Kidney (tissue), 14 donors: ENCODE results near the gene SAMD4A. TPM values are rescaled to one million over a fixed set of nuclear protein-coding genes. Genes with fewer than 3 reads are reported as not detected.
A peak's percentile ranks its signal among the peaks of the same experiment; 100 is the strongest.

Experiments used
- DNase-seq, 5 donors: peaks; one replicate each; pipeline ENCODE4 v3.0.0-alpha.2; 2013 to 2020
- FAIRE-seq: peaks from 2 replicates; lab custom pipeline; 2012; peaks lifted over from hg19 to GRCh38; lab: Jason Lieb, UNC
- H3K27ac ChIP-seq, 2 donors: one replicate each; pipeline ENCODE4 v1.7.0; 2013; ENCODE audit warnings: low read depth in 2 of 2, low read length in 2 of 2, inconsistent platforms in 1 of 2
- H3K27me3 ChIP-seq: one replicate; pipeline ENCODE4 v1.7.1; 2013; ENCODE audit warnings: low read length, inconsistent platforms; ENCODE audit not compliant: control insufficient read depth, insufficient read depth
- H3K36me3 ChIP-seq, 3 donors: one replicate each; pipeline versions ENCODE4 v1.7.0 to v1.7.1; 2013; ENCODE audit warnings: low read length in 3 of 3, control low read depth in 1 of 3, inconsistent platforms in 1 of 3; ENCODE audit not compliant: insufficient read depth in 3 of 3, control insufficient read depth in 2 of 3
- H3K4me1 ChIP-seq, 3 donors: one replicate each; pipeline versions ENCODE4 v1.7.0 to v1.7.1; 2013; ENCODE audit warnings: low read length in 3 of 3, inconsistent platforms in 1 of 3, low read depth in 1 of 3; ENCODE audit not compliant: control insufficient read depth in 2 of 3, insufficient read depth in 2 of 3
- H3K4me3 ChIP-seq, 3 donors: one replicate each; pipeline versions ENCODE4 v1.7.0 to v1.8.1; 2013; ENCODE audit warnings: low read length in 3 of 3, control low read depth in 1 of 3, inconsistent platforms in 1 of 3
- H3K9ac ChIP-seq, 3 donors: one replicate each; pipeline versions ENCODE4 v1.7.0 to v1.7.1; 2013; ENCODE audit warnings: low read length in 3 of 3, control low read depth in 1 of 3, inconsistent platforms in 1 of 3
- H3K9me3 ChIP-seq, 3 donors: one replicate each; pipeline versions ENCODE4 v1.7.0 to v1.7.1; 2013; ENCODE audit warnings: low read length in 3 of 3, control low read depth in 1 of 3, inconsistent platforms in 1 of 3; ENCODE audit not compliant: control insufficient read depth in 2 of 3, insufficient read depth in 1 of 3
- intact Hi-C: fragments of 100-400 bp; cut with DNase I; formaldehyde crosslinking; loops from one replicate; pipeline ENCODE4 v1.11.1; 2022
- polyA plus RNA-seq: library from polyadenylated mRNA; stranded (reverse); fragments of 350-450 nt; fragmentation: Illumina TruSeq; extraction: RNeasy Lipid Tissue Mini Kit (QIAGEN cat#74804); gene quantifications from one replicate; pipeline ENCODE4 v1.2.3, GENCODE V29; 2014; ENCODE audit warnings: low read depth, low replicate concordance; ENCODE audit not compliant: insufficient read depth
- total RNA-seq: library from RNA; stranded (reverse); fragmentation: NEBNext Ultra II Directional; extraction: Animal tissue kit (Norgen Biotek cat#: 25700); gene quantifications from one replicate; pipeline ENCODE4 v1.2.1, GENCODE V29; 2021
- TF ChIP-seq, protein P1 (sequence below): IDR thresholded peaks from 3 replicates; pipeline ENCODE4 v1.5.1; 2012; ENCODE audit warnings: mild to moderate bottlenecking, moderate library complexity, borderline replicate concordance; ENCODE audit not compliant: insufficient read depth; ENCODE audit errors: extremely low read depth
- donor health status: control.
- donor health status: control.
- donor health status: control.
- donor health status: control.
- donor health status: control.
- donor health status: DM: yes; HTN: yes; CAD: no.
- donor health status: Normal renal cell carcinoma (clear cell type).

The SAMD4A gene
- total and polyA plus RNA-seq, 2 donors from 2014 or later, result 7.4 to 46.5 TPM

GRCh38 chr14:54805445-54806322 is 238.8 kb downstream of the SAMD4A start:
- H3K9ac ChIP-seq, result no peak overlapping the region
- no peak overlapping the region for H3K27ac ChIP-seq
- peak; percentile 84 to 90 (median 87) for DNase-seq
- H3K9me3 ChIP-seq, result no peaks in the 10 kb centered on the region
- H3K36me3 ChIP-seq, result no peaks in the 10 kb centered on the region
- TF ChIP-seq, protein P1, sequence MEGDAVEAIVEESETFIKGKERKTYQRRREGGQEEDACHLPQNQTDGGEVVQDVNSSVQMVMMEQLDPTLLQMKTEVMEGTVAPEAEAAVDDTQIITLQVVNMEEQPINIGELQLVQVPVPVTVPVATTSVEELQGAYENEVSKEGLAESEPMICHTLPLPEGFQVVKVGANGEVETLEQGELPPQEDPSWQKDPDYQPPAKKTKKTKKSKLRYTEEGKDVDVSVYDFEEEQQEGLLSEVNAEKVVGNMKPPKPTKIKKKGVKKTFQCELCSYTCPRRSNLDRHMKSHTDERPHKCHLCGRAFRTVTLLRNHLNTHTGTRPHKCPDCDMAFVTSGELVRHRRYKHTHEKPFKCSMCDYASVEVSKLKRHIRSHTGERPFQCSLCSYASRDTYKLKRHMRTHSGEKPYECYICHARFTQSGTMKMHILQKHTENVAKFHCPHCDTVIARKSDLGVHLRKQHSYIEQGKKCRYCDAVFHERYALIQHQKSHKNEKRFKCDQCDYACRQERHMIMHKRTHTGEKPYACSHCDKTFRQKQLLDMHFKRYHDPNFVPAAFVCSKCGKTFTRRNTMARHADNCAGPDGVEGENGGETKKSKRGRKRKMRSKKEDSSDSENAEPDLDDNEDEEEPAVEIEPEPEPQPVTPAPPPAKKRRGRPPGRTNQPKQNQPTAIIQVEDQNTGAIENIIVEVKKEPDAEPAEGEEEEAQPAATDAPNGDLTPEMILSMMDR, result peak; percentile 85
- H3K4me3 ChIP-seq, result peak overlapping the region in 2 of 3 donors; percentile 10 to 39
- intact Hi-C loops, result no loop called here
- no peak for FAIRE-seq
- H3K4me1 ChIP-seq, result no peaks in the 10 kb centered on the region
- H3K27me3 ChIP-seq, result no peaks in the 10 kb centered on the region

DNA sequence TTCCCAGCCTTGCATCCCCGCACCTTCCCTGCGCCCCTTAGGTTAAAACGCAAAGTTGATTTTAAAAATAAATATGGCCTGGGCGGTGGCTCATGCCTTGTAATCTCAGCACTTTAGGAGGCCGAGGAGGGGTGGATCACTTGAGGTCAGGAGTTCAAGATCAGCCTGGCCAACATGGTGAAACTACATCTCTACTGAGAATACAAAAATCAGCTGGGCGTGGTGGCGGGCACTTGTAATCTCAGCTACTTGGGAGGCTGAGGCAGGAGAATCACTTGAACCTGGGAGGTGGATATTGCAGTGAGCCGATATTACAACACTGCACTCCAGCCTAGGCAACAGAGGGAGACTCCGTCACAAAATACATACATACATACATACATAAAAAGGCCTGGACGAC is 239.7 kb downstream of the SAMD4A start:
- Histone ChIP-seq H3K4me3 (no peak overlapping the region), H3K27ac (no peak overlapping the region), H3K9me3 (no peaks in the 10 kb centered on the region), H3K36me3 (no peaks in the 10 kb centered on the region), H3K4me1 (no peaks in the 10 kb centered on the region), H3K27me3 (no peaks in the 10 kb centered on the region), H3K9ac (no peak overlapping the region)
- TF ChIP-seq, protein P1, result no peak
- no peak for FAIRE-seq
- intact Hi-C loops, result no loop called here
- no peak for DNase-seq

- peak in 4 of 5 donors; percentile 68 to 84 (median 76) for DNase-seq
- H3K4me3 ChIP-seq, result no peak overlapping the region
- no peak overlapping the region for H3K9ac ChIP-seq
- no peak for FAIRE-seq
- no peaks in the 10 kb centered on the region for H3K4me1 ChIP-seq
- TF ChIP-seq, protein P1, result no peak
- H3K27me3 ChIP-seq, result no peaks in the 10 kb centered on the region
- intact Hi-C loops, result no loop called here
- H3K27ac ChIP-seq, result no peak overlapping the region
- no peaks in the 10 kb centered on the region for H3K9me3 ChIP-seq
- no peaks in the 10 kb centered on the region for H3K36me3 ChIP-seq
Observed at GRCh38 chr14:54807428-54807827, 240.5 kb downstream of the SAMD4A start.
